Activated naive CD8-positive, alpha-beta T cell treated with anti-CD3 and anti-CD28 coated beads for 36 hours (primary cell): ENCODE measurements around the gene ALPL. TPM values are rescaled to one million over a fixed set of nuclear protein-coding genes. Genes with fewer than 3 reads are reported as not detected.
"Not testable (repeated sequence)": the region's sequence is repeated elsewhere in the genome, so short reads cannot be mapped to it uniquely, and the experiment has no call there.

ENCODE experiments used
- DNase-seq: peaks from one replicate; pipeline ENCODE4 v3.0.0; 2021
- H3K27ac Mint-ChIP-seq: one replicate; pipeline ENCODE4 v1.8.0; 2022; ENCODE audit warnings: mild to moderate bottlenecking, moderate library complexity, mixed read lengths
- H3K27me3 Mint-ChIP-seq: one replicate; pipeline ENCODE4 v1.8.0; 2022; ENCODE audit warnings: mild to moderate bottlenecking, mixed read lengths
- H3K36me3 Mint-ChIP-seq: one replicate; pipeline ENCODE4 v1.8.0; 2021; ENCODE audit warnings: mild to moderate bottlenecking, mixed read lengths
- H3K4me1 Mint-ChIP-seq: one replicate; pipeline ENCODE4 v1.8.0; 2021; ENCODE audit warnings: mixed read lengths
- H3K4me3 Mint-ChIP-seq: one replicate; pipeline ENCODE4 v1.8.0; 2022; ENCODE audit warnings: mild to moderate bottlenecking, moderate library complexity, mixed read lengths
- H3K9me3 Mint-ChIP-seq: one replicate; pipeline ENCODE4 v1.8.0; 2022; ENCODE audit warnings: mixed read lengths
- total RNA-seq, 2 experiments: library from RNA; stranded (reverse); gene quantifications; one replicate each; pipeline ENCODE4 v1.2.3, GENCODE V29; 2021

ALPL gene
- total RNA-seq, 2 experiments from 2014 or later, result not detected

DNA sequence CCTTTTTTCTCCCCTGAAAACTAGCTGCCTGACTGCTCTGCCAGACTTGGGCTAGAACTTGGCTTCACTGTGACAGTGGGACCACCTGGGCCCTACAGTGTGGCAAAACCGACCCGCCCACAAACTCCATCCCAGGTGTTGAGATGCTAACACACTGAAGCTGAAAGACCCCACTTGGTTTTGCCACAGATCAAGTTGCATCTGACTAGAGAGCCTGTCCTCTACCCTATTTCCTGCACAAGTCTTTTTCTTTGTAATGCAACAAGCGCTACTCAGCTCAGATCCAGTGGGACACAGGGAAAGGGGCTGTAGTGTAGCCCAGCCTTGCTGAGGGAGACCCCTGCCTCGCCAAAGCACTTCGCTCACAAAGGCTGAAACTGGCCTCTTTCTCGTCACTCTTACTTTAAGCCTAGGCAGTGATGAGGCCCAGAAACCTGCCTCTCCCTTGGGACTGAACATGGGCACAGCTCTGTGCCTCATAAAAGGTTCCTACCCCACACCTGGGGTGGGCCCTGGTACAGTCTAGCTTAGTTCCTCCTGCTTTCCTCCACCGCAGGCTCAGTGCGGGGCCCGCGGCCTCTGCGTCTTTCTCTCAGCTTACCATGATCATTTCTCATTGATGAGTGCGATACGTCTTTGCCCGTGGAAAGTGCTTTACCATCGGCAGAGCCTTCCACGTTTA, 9.7 kb downstream of the ALPL start:
- H3K9me3 Mint-ChIP-seq, result no peaks in the 10 kb centered on the region
- H3K36me3 Mint-ChIP-seq, result no peaks in the 10 kb centered on the region
- H3K4me3 Mint-ChIP-seq, result no peak overlapping the region
- DNase-seq, result no peak
- H3K27ac Mint-ChIP-seq, result no peak overlapping the region
- no peaks in the 10 kb centered on the region for H3K4me1 Mint-ChIP-seq
- H3K27me3 Mint-ChIP-seq, result no peaks in the 10 kb centered on the region

DNA sequence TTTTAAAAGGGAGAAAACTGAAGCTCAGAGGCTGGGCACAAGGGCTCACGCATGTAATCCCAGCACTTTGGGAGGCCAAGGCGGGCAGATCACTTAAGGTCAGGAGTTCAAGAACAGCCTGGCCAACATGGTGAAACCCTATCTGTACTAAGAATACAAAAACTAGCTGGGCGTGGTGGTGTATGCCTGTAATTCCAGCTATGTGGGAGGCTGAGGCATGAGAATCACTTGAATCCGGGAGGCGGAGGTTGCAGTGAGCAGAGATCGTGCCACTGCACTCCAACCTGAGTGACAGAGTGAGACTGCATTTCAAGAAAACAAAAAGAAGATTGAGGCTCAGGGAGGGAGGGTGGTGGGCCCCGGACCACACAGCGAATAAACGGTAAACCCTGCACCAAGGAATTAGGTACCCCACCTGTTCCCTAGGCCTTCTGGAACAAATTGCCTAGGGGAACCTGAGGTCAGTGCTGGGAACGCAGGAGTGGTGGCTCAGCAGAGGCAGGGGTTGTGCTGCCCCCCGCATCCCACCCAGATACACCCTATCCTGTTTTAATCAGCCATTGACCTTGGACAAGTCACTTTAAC, 10.4 kb downstream of the ALPL start:
- H3K4me3 Mint-ChIP-seq, H3K9me3 Mint-ChIP-seq, H3K27me3 Mint-ChIP-seq, H3K4me1 Mint-ChIP-seq, DNase-seq, H3K27ac Mint-ChIP-seq, H3K36me3 Mint-ChIP-seq: not testable (repeated sequence)

DNA sequence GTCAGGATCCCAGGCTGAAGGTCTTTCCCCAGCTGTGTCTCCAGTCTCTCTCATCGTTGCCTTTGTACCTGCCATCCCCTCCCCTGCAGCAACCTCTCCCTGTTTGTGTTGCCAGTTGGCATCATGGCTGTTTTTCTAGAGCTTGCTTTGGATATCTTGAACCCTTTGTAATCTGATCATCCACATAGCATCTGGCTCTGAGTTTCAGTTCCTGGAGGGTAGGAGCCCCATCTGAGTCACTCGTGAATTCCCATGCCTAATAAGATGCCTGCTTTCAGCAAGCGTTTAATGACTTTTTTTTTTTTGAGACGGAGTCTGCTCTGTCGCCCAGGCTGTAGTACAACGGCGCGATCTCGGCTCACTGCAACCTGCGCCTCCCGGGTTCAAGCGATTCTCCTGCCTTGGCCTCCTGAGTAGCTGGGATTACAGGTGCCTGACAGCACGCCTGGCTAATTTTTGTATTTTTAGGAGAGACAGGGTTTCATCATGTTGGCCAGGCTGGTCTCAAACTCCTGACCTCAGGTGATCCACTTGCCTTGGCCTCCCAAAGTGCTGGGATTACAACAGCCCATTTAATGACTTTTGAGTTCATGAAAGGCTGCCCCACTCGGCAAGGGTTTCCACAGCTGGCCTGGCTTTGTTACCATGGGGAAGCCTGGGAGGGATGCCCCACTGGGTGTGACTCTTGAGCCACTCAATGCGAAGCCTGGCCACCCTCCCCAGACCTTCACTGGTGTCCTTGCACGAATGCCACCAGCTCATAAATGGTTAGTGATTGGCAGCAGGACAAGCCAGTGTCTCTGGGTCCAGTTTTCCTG, 11.9 kb downstream of the ALPL start:
- H3K4me3 Mint-ChIP-seq, result no peak overlapping the region
- H3K9me3 Mint-ChIP-seq, result no peaks in the 10 kb centered on the region
- DNase-seq, result no peak
- no peak overlapping the region for H3K27ac Mint-ChIP-seq
- no peaks in the 10 kb centered on the region for H3K36me3 Mint-ChIP-seq
- no peaks in the 10 kb centered on the region for H3K4me1 Mint-ChIP-seq
- H3K27me3 Mint-ChIP-seq, result no peaks in the 10 kb centered on the region

DNA sequence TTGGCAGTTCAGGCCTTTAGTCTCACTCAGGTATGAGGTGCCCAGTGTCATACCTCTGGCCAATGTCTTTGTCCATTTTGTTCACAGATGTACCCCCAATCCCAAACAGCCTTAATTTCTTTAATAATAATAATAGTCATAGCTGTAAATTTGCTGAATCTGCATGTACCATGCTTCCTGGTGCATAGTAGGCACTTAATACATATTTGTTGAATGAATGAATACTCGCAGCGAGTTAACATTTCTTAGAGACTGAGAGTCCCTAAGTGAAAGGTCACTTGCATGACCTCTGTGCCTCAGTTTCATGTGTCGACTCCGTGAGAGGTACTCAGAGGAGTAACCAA, 12.5 kb downstream of the ALPL start:
- no peaks in the 10 kb centered on the region for H3K27me3 Mint-ChIP-seq
- no peaks in the 10 kb centered on the region for H3K36me3 Mint-ChIP-seq
- no peak for DNase-seq
- H3K4me1 Mint-ChIP-seq, result peaks cover 2% of the 10 kb centered on the region
- H3K9me3 Mint-ChIP-seq, result no peaks in the 10 kb centered on the region
- H3K27ac Mint-ChIP-seq, result no peak overlapping the region
- H3K4me3 Mint-ChIP-seq, result no peak overlapping the region

DNA sequence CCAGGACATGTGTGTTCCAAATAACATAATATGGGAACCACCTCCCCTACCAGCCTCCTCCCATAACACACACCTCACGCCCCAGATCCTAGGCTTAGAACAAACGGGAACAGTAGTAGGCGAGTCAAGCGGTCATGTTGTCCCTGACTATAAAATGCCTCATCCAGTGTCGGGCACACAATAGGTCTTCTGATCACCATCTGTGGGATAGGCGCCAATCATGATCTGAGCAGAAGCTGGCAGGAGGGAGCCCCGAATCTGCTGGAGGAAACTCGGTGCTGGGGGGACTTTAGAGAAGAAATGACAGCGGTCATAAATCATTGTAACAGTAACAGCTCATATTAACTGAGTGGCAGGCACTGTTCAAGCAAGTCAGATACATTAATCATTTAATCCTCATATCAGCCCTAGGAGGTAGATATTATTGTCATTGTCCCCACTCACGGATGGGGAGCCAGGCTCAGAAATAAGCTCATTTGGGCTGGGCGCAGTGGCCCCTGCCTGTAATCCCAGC, 13.4 kb downstream of the ALPL start:
- Mint-ChIP-seq H3K36me3 (no peaks in the 10 kb centered on the region), H3K27ac (no peak overlapping the region), H3K4me1 (peaks cover 3% of the 10 kb centered on the region), H3K9me3 (no peaks in the 10 kb centered on the region), H3K27me3 (no peaks in the 10 kb centered on the region), H3K4me3 (no peak overlapping the region)
- DNase-seq, result no peak

DNA sequence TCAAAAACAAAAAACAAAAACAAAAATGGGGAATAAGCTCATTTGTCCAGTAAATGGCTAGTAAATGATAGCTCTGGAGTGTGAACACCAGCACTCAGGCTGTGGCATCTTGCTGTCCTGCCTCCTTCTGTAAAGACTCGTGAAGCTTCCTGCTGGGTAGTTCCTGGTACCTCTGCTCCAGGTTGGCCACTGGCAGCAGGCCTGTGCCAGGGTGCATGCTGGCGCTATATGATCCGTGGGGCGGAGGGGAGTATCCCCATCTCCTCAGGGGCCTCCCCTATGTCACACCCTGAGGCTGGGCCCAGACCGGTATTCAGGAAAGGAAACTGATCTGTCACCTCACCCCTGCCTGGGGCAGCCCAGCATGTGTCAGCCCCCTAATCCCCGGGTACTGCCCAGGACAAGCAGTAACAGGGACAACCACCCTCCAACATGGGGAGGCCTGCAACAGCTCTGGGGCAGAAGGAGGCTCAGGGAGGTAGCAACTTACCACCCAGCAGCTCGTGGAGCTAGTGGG, 14.1 kb downstream of the ALPL start:
- Mint-ChIP-seq H3K27me3 (no peaks in the 10 kb centered on the region), H3K9me3 (no peaks in the 10 kb centered on the region), H3K4me3 (no peak overlapping the region), H3K36me3 (no peaks in the 10 kb centered on the region), H3K27ac (no peak overlapping the region), H3K4me1 (peaks cover 3% of the 10 kb centered on the region)
- no peak for DNase-seq

DNA sequence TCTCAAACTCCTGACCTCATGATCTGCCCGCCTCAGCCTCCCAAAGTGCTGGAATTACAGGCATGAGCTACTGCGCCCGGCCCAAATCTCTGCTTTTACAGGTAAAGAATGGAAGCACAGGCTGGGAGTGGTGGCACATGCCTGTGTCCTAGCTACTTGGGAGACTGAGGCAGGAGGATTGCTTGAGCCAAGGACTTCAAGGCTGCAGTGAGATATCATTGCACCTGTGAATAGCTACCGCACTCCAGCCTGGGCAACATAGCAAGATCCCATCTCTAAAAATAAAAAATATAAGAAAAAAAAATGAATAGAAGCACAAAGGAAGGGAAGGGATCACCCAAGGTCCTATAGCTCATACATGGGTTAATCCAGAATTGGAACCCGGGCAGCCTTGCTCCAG, 15.0 kb downstream of the ALPL start:
- Mint-ChIP-seq H3K36me3 (no peaks in the 10 kb centered on the region), H3K4me1 (peaks cover 3% of the 10 kb centered on the region), H3K27me3 (no peaks in the 10 kb centered on the region), H3K27ac (no peak overlapping the region), H3K4me3 (no peak overlapping the region), H3K9me3 (no peaks in the 10 kb centered on the region)
- no peak for DNase-seq

DNA sequence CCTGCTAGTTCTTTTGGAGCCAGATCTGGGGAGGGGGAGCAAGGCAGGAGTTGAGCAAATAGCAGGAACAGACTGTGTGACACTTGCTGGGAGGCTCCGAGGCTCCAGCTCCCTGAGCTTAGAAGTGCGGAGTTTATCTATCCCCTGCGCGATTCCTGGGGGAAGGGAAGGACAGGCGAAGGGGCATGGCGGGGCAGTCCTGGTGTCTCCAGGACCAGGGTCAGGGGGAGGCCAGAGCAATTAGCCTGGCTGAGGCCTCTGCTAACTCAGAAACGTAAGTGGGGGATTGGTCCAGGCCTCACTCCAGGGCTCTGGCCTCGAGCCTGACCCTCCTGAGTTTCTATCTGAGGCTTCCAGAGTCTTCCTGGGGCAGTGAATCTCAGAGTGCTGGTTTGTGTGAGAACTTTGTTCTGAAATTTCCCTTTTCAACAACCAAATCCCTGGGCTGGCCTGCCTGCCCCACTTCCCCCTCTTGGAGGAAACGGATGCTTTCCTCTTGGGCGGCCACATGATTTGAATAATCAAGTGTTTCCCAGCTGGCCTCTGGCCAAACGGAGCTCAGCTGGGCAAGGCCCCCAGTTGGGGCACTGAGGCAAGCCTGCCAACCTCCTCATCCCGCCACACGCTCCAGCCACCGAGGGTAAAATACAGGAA, 15.6 kb downstream of the ALPL start:
- H3K27ac Mint-ChIP-seq, result no peak overlapping the region
- no peaks in the 10 kb centered on the region for H3K36me3 Mint-ChIP-seq
- no peaks in the 10 kb centered on the region for H3K27me3 Mint-ChIP-seq
- H3K4me1 Mint-ChIP-seq, result peaks cover 3% of the 10 kb centered on the region
- H3K9me3 Mint-ChIP-seq, result no peaks in the 10 kb centered on the region
- DNase-seq, result no peak
- H3K4me3 Mint-ChIP-seq, result no peak overlapping the region

DNA sequence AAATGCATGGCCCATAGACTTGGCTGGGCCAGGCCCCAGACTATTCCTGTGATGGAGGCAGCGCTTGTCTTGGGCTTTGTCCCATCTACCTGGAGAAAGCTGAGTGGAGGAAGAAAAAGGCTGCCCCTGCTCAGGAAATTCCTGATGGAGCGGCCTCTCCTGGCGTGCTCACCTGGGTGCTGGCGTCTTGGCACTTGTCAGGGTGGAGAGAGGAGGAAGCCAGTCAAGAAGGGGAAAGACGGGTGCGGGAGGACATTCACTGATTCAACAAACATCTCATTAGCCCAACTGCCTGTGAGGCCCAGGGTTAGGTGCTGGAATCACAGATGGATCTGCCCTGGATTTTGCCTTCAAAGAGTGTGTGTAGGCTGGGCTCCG, 16.1 kb downstream of the ALPL start:
- peaks cover 4% of the 10 kb centered on the region for H3K27me3 Mint-ChIP-seq
- no peaks in the 10 kb centered on the region for H3K9me3 Mint-ChIP-seq
- no peak overlapping the region for H3K4me3 Mint-ChIP-seq
- no peak overlapping the region for H3K27ac Mint-ChIP-seq
- H3K36me3 Mint-ChIP-seq, result no peaks in the 10 kb centered on the region
- H3K4me1 Mint-ChIP-seq, result peaks cover 3% of the 10 kb centered on the region
- DNase-seq, result no peak

DNA sequence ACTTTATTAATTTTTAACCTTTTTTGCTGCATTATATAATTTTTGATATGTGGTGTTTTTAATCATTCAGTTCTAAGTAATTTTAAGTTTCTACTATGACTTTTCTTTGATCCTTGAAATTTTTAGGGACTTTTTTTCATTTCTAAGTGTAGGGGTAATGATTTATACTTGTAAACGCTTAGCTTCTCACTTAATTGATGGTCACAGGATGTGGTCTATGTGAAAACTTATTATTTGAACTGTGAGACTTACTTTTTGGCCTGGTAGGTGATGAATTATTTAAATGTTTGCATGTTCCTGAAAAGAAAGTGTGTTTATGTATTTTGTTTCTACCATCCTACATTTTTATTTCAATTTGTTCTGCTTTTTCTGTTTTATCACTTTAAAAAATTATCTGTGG, 17.2 kb downstream of the ALPL start:
- Mint-ChIP-seq H3K9me3 (no peaks in the 10 kb centered on the region), H3K27ac (no peak overlapping the region), H3K36me3 (no peaks in the 10 kb centered on the region), H3K27me3 (peaks cover 9% of the 10 kb centered on the region), H3K4me1 (peaks cover 3% of the 10 kb centered on the region), H3K4me3 (no peak overlapping the region)
- no peak for DNase-seq

DNA sequence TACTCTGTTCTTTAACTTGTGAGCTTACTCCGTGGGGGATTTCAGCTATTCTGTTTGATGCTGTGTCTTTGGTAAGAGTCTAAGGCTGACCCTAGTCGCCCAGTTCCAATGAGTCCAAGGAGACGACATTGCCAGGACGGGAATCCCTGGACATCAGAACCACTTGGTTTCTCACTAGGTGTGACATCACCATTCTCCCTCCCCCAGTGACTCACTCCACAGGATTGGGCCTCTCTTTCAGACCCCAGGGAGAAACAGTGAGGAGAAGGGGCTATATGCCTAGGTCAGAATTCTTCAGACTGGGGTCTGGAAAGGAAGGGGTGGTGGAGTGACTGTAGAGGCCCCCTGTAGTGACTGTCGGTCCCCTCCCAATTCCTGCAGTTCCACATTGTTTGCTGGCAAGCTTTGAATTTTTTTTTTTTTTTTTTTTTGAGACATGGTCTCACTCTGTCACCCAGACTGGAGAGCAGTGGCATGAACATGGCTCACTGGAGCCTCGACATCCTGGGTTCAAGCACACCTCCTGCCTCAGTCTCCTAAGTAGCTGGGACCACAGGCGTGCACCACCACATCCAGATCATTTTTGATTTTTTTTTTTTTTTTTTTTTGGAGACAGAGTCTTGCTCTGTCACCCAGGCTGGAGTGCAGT, 21.3 kb downstream of the ALPL start:
- H3K9me3 Mint-ChIP-seq, result no peaks in the 10 kb centered on the region
- H3K4me1 Mint-ChIP-seq, result peaks cover 3% of the 10 kb centered on the region
- no peak overlapping the region for H3K27ac Mint-ChIP-seq
- no peak for DNase-seq
- H3K27me3 Mint-ChIP-seq, result peaks cover 12% of the 10 kb centered on the region
- H3K36me3 Mint-ChIP-seq, result no peaks in the 10 kb centered on the region
- no peak overlapping the region for H3K4me3 Mint-ChIP-seq

DNA sequence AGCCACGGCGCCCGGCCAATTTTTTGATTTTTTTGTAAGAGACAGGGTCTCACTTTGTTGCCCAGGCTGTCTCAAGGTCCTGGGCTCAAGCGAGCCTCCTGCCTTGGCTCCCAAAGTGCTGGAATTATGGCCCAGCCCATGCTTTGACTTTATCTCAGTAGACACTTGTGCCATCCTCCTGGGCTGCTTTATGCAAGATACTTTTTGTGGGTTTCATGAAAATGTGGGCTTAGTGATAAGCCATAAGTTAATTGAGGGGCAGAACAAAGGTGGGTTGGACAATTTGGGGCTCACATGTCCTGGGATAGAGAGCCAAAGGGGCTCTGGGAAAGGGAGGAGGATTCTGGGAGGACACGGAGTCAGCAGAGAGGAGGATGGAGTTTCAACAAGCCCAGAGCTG, 22.0 kb downstream of the ALPL start:
- H3K36me3 Mint-ChIP-seq, result no peaks in the 10 kb centered on the region

DNA sequence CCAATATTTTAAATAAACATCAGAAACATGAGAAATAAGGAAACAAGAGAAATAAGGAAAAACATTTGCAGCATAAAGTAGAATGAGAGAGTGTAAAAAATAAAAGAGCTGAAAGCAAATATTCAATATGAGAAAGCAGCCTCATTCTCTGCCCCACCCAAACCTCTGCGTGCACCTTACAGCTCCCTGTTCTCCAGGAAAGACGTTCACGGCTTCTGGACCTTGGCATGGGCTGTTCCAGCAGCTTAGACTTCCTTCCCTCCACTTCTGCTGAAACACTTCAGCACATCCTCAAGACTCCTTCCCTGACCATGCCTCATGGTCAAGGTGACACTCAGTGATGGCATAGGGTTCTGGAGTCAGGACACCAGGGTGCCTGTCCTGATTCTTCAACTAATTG, 23.3 kb downstream of the ALPL start:
- no peak overlapping the region for H3K4me3 Mint-ChIP-seq
- H3K27ac Mint-ChIP-seq, result no peak overlapping the region
- H3K27me3 Mint-ChIP-seq, result peaks cover 12% of the 10 kb centered on the region
- no peak for DNase-seq
- no peaks in the 10 kb centered on the region for H3K36me3 Mint-ChIP-seq
- H3K4me1 Mint-ChIP-seq, result no peaks in the 10 kb centered on the region
- no peaks in the 10 kb centered on the region for H3K9me3 Mint-ChIP-seq

More for the DNA sequence above, 22.0 kb downstream of the ALPL start:
- DNase-seq, result no peak
- Mint-ChIP-seq H3K27me3 (peaks cover 12% of the 10 kb centered on the region), H3K9me3 (no peaks in the 10 kb centered on the region), H3K4me3 (no peak overlapping the region), H3K4me1 (peaks cover 3% of the 10 kb centered on the region), H3K27ac (no peak overlapping the region)

DNA sequence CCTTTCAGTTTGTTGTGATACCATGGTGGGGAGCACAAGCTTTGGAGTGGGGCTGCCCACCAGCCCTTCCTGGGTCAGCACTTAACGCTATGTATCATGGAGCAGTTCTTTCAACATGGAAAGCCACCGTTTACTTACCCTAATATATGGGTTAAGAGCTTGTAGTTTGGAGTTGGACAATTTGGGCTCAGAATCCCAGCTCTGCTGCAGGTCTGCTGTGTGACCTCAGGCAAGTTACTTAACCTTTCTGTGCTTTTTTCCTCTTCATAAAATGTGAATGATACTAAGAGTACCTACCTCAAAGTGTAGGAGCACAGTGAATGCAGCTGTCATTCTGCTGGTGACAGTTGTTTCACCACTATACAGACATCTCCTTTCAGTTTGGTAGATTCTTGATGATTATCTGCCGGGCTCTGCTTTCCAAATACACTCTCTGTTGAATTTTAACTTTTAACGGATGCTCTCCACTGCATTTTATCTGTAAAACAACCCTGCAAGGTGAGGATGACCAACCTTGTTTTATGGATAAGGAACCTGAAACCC, 23.8 kb downstream of the ALPL start:
- Mint-ChIP-seq H3K4me1 (no peaks in the 10 kb centered on the region), H3K27me3 (peaks cover 17% of the 10 kb centered on the region), H3K9me3 (no peaks in the 10 kb centered on the region), H3K36me3 (no peaks in the 10 kb centered on the region), H3K4me3 (no peak overlapping the region), H3K27ac (no peak overlapping the region)
- no peak for DNase-seq
